ENCODE results near the gene KAT5. TPM values are rescaled to one million over a fixed set of nuclear protein-coding genes. Genes with fewer than 3 reads are reported as not detected.

Gene KAT5
- total and polyA plus RNA-seq, 2 of the 13 experiments (the other 11 are each of a cell fraction or from before 2014, with no cell fraction given) = 35.2 to 48.3 TPM

DNA sequence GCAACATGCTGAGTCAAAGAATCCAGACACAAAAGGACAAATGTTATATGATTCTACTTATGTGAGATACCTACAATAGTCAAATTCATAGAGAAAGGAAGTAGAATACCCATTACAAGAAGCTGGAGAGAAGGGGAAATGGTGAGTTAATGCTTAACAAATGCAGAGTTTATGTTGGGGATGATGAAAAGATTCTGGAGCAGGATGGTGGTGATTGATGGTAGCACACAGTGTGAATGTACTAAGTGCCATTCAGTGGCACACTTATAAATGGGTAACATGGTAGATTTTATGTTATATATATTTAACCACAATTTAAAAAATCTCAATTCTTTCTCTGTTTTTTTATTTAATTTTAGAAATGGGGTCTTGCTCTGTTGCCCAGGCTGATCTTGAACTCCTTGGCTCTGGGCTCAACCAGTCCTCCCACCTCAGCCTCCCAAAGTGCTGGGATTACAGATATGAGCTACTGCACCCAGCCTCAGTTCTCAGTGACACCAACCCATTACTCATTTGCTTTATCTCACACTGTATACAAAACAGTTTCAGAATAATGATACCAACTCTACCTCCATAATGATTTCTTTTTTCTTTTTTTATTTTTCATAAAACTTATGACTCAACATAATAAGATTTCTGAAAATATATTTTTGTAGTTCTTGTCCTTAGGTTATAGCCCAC, 39.7 kb upstream of the KAT5 start (continued):
- no peak for TF ChIP-seq ZNF678 (CRISPR knock-in tag; IDR thresholded peaks at IDR 0.05)
- TF ChIP-seq ZBTB38 (CRISPR knock-in tag; IDR thresholded peaks at IDR 0.05) = no peak
- TF ChIP-seq MIXL1 (CRISPR knock-in tag; IDR thresholded peaks at IDR 0.05) = no peak
- TF ChIP-seq ZNF543 (CRISPR knock-in tag; IDR thresholded peaks at IDR 0.05) = no peak
- TF ChIP-seq NFRKB (IDR thresholded peaks at IDR 0.05) = no peak
- no peak for TF ChIP-seq ZSCAN30 (CRISPR knock-in tag; IDR thresholded peaks at IDR 0.05)
- TF ChIP-seq FOXP4 (CRISPR knock-in tag; IDR thresholded peaks at IDR 0.05) = no peak
- TF ChIP-seq THAP11 (CRISPR knock-in tag; IDR thresholded peaks at IDR 0.05) = no peak
- TF ChIP-seq MEIS1 (CRISPR knock-in tag; IDR thresholded peaks at IDR 0.05; ENCODE audit: borderline replicate concordance) = no peak

DNA sequence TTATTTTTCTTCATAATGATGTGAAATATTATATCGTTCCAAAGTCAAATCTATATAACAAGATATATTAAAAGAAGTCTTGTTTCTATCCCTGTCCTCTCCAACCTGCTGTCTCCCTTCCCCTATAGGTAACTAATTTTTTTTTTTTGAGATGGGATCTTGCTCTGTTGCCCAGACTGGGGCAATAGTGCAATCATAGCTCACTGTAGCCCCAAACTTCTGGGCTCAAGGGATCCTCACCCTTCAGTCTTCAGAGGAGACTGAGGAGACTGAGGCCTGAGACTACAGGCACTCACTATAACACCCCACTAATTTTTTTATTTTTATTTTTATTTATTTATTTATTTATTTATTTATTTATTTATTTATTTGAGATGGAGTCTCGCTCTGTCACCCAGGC, 39.1 kb upstream of the KAT5 start:
- no TSS peak for BruUV-seq (replicated peaks)
- 68% methylated on average over 2 of the region's 2 CpGs for WGBS (ENCODE audit: low lambda C conversion rate)
- in situ Hi-C loops (cut with HindIII; ENCODE audit: extremely low pct_ligation_motif_present, low pct_unique_long_range_greater_than_20kb) = no loop called here
- ChIA-PET CTCF (ENCODE audit: low intra/inter-chr PET ratio, low total read pairs) (no interaction called here), POLR2A (interaction anchor here (1.5 kb wide), 1 partner anchor 10 kb away, joined by 5 read pairs; the partner anchor contains the start of gene RELA)
- H4K20me1 ChIP-seq (ENCODE audit: insufficient read depth, low read length) = no peaks in the 10 kb centered on the region
- H3K36me3 ChIP-seq (replicated peaks in 1 of 2; ENCODE audit: control insufficient read depth in 1 of 2, insufficient read depth in 2 of 2, low read length in 2 of 2) = no peaks in the 10 kb centered on the region
- no peak overlapping the region for H3K9ac ChIP-seq (ENCODE audit: insufficient read depth, low read depth, low read length)
- H3K4me2 ChIP-seq (ENCODE audit: low read depth, low read length) = no peak overlapping the region
- H2AFZ ChIP-seq (ENCODE audit: low read length) = no peak overlapping the region
- no peak for ATAC-seq
- H3K4me3 ChIP-seq (replicated peaks in 1 of 3; ENCODE audit: insufficient read depth in 1 of 3, low read depth in 2 of 3, low read length in 3 of 3) = no peak overlapping the region
- intact Hi-C loops (cut with micrococcal nuclease; ENCODE audit: unreplicated experiment) = no loop called here
- H3K4me1 ChIP-seq (ENCODE audit: insufficient read depth, low read length) = no peaks in the 10 kb centered on the region
- no peaks in the 10 kb centered on the region for H3K79me2 ChIP-seq (ENCODE audit: insufficient read depth, low read length)
- no peaks in the 10 kb centered on the region for H3K9me3 ChIP-seq (ENCODE audit: low read length)
- no peak overlapping the region for H3K27ac ChIP-seq (ENCODE audit: extremely low read length, insufficient read depth, low read length)
- DNase-seq (ENCODE audit: low spot score) = no peak
- H3K27me3 ChIP-seq (ENCODE audit: control insufficient read depth in 1 of 2, insufficient read depth in 2 of 2, low read length in 2 of 2) = no peaks in the 10 kb centered on the region
- FAIRE-seq = no peak
- TF ChIP-seq ZFP82 (CRISPR knock-in tag; IDR thresholded peaks at IDR 0.05; ENCODE audit: borderline replicate concordance) (no peak), MAFG (CRISPR knock-in tag; IDR thresholded peaks at IDR 0.05) (no peak), RFX1 (IDR thresholded peaks at IDR 0.05) (no peak), RNF219 (CRISPR knock-in tag; IDR thresholded peaks at IDR 0.05) (no peak), PHF5A (CRISPR knock-in tag; IDR thresholded peaks at IDR 0.05; ENCODE audit: low read depth, unreplicated experiment) (no peak), SRSF1 (optimal IDR thresholded peaks at IDR 0.05; ENCODE audit: low read depth, low read length) (no peak), FOXK1 (CRISPR knock-in tag; IDR thresholded peaks at IDR 0.05; ENCODE audit: borderline replicate concordance, low read depth) (no peak), POGZ (CRISPR knock-in tag; IDR thresholded peaks at IDR 0.05) (no peak), RCOR2 (CRISPR knock-in tag; IDR thresholded peaks at IDR 0.05) (no peak), ZNF530 (CRISPR knock-in tag; IDR thresholded peaks at IDR 0.05; ENCODE audit: low read depth) (no peak)
- TF ChIP-seq, protein P1, sequence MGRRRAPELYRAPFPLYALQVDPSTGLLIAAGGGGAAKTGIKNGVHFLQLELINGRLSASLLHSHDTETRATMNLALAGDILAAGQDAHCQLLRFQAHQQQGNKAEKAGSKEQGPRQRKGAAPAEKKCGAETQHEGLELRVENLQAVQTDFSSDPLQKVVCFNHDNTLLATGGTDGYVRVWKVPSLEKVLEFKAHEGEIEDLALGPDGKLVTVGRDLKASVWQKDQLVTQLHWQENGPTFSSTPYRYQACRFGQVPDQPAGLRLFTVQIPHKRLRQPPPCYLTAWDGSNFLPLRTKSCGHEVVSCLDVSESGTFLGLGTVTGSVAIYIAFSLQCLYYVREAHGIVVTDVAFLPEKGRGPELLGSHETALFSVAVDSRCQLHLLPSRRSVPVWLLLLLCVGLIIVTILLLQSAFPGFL (CRISPR knock-in tag; IDR thresholded peaks at IDR 0.05) = no peak
